Tibial nerve (tissue), 4 donors: ENCODE results near the gene RNASEH2A. TPM values are rescaled to one million over a fixed set of nuclear protein-coding genes. Genes with fewer than 3 reads are reported as not detected.

Experiments used
- DNase-seq, 2 donors: peaks; one replicate each; pipeline ENCODE4 v3.0.0-alpha.2; 2019; ENCODE audit warnings: low spot score in 2 of 2
- H3K27ac ChIP-seq, 4 donors: fragments of 200-600 bp; sonication (generic) in 3 of 4; one replicate each; pipeline ENCODE4 v1.5.1; 2017 to 2019; ENCODE audit warnings: mild to moderate bottlenecking in 1 of 4
- H3K27me3 ChIP-seq, 2 donors: fragments of 200-600 bp; sonication (generic) in 1 of 2; one replicate each; pipeline versions ENCODE4 v1.5.1 to v1.6.0; 2017 to 2019
- H3K36me3 ChIP-seq, 3 donors: fragments of 200-600 bp; sonication (generic); one replicate each; pipeline ENCODE4 v1.5.1; 2018 to 2019
- H3K4me1 ChIP-seq, 4 donors: fragments of 200-600 bp; sonication (generic) in 3 of 4; one replicate each; pipeline ENCODE4 v1.5.1; 2017 to 2019
- H3K4me3 ChIP-seq, 4 donors: fragments of 200-600 bp; sonication (generic) in 3 of 4; one replicate each; pipeline ENCODE4 v1.5.1; 2017 to 2019; ENCODE audit warnings: mild to moderate bottlenecking in 1 of 4, moderate library complexity in 1 of 4
- H3K9me3 ChIP-seq, 4 donors: fragments of 200-600 bp; sonication (generic) in 3 of 4; one replicate each; pipeline ENCODE4 v1.5.1; 2017 to 2019
- EP300 ChIP-seq, 2 donors: sonication (generic); formaldehyde crosslinking; IDR thresholded peaks; one replicate each; pipeline ENCODE4 v1.6.1; 2017; ENCODE audit warnings: antibody characterized with exemption in 2 of 2, mild to moderate bottlenecking in 1 of 2
- POLR2A ChIP-seq, 2 donors: fragments of 450-650 bp; IDR thresholded peaks; one replicate each; pipeline ENCODE4 v1.6.1; 2017; ENCODE audit warnings: antibody characterized with exemption in 2 of 2, mild to moderate bottlenecking in 2 of 2, moderate library complexity in 2 of 2
- WGBS, 2 donors: methylation state at CpG; one replicate each; pipeline ENCODE4 v1.1.5; 2018; 5-methylcytosine and 5-hydroxymethylcytosine counted together
- total RNA-seq, 4 donors: library from RNA; depleted of rRNA; stranded (reverse); fragments of >200 nt; gene quantifications; one replicate each; pipeline ENCODE4 v1.1.0, GENCODE V29; 2016
- TF ChIP-seq, protein P1 (sequence below), 5 experiments: fragments of 200-600 bp in 3 of 5; fragments of 450-650 bp in 2 of 5; sonication (generic) in 3 of 5; IDR thresholded peaks; one replicate each; pipeline ENCODE4 v1.5.1; 2016 to 2019; ENCODE audit warnings: antibody characterized with exemption in 5 of 5, mild to moderate bottlenecking in 3 of 5, moderate library complexity in 2 of 5

Gene RNASEH2A
- total RNA-seq, 4 donors from 2014 or later: 5.4 to 8.6 (median 6.7) TPM

- Histone ChIP-seq H3K36me3 (no peaks in the 10 kb centered on the region), H3K27me3 (peaks cover 0 to 97% of the 10 kb centered on the region in 2 donors), H3K4me3 (peak within 1 kb of the TSS in 1 of 4 donors; percentile 27), H3K27ac (no peak within 1 kb of the TSS), H3K9me3 (no peaks in the 10 kb centered on the region), H3K4me1 (peaks cover 0 to 42% (median 16%) of the 10 kb centered on the region in 4 donors)
- 1% methylated on average over 37 to 40 of the region's 69 CpGs for WGBS, 2 donors
- no peak for TF ChIP-seq POLR2A (IDR thresholded peaks at IDR 0.05)
- TF ChIP-seq, protein P1, sequence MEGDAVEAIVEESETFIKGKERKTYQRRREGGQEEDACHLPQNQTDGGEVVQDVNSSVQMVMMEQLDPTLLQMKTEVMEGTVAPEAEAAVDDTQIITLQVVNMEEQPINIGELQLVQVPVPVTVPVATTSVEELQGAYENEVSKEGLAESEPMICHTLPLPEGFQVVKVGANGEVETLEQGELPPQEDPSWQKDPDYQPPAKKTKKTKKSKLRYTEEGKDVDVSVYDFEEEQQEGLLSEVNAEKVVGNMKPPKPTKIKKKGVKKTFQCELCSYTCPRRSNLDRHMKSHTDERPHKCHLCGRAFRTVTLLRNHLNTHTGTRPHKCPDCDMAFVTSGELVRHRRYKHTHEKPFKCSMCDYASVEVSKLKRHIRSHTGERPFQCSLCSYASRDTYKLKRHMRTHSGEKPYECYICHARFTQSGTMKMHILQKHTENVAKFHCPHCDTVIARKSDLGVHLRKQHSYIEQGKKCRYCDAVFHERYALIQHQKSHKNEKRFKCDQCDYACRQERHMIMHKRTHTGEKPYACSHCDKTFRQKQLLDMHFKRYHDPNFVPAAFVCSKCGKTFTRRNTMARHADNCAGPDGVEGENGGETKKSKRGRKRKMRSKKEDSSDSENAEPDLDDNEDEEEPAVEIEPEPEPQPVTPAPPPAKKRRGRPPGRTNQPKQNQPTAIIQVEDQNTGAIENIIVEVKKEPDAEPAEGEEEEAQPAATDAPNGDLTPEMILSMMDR (IDR thresholded peaks at IDR 0.05): peak; percentile 25 to 59 (median 29)
- no peak for TF ChIP-seq EP300 (IDR thresholded peaks at IDR 0.05)
- DNase-seq: no peak
Observed at GRCh38 chr19:12838182-12838885, 31.9 kb downstream of the RNASEH2A start, which contains the start of gene MAST1. Gene MAST1, plus strand, starts transcription at chr19:12838515. Its CDS starts 58 bp downstream, at chr19:12838573.

DNA sequence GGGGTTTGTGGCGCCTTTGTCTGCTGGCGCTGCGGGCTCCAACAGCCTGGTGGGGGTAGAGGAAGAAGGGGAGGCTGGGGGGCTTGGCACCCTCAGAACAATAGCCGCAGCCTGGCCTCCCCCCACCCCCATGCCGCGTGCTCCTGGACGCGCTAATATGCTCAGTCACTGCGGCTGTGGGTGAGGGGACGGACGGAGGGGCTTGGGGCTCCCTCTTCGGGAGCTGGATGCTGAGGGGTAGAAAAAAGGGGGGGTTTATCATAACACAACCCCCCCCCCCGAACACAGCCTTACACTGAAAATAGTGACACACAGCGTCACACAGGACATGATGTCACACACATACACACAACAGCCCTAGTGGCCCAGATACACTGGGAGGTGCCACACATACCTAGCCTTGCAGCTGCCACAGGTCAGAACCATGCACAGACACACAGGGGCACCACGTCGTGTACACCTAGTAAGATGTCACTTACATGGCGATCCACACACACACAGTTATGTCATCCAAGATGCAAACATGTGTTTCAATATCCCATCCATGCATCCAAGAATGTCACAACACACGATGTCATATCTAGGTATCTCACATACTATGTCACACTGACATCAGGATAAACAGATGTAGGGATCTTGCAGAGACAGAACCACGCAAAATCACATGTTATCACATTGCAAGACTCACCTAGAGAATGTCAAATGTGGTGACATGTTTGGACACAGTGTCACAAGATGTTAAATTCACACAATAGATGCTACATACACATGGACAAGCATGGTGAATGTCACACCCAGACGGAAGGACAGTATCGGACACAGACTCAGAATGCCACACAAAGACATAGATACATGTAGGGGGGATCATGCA, 32.7 kb downstream of the RNASEH2A start:
- no peak overlapping the region for H3K27ac ChIP-seq
- WGBS, 2 donors: 24 to 27% methylated on average over 18 to 21 of the region's 21 CpGs
- no peak for DNase-seq
- H3K4me1 ChIP-seq: peaks cover 0 to 35% (median 12%) of the 10 kb centered on the region in 4 donors
- TF ChIP-seq, protein P1 (IDR thresholded peaks at IDR 0.05): no peak
- TF ChIP-seq POLR2A (IDR thresholded peaks at IDR 0.05) (no peak), EP300 (IDR thresholded peaks at IDR 0.05) (no peak)
- H3K36me3 ChIP-seq: no peaks in the 10 kb centered on the region
- H3K9me3 ChIP-seq: no peaks in the 10 kb centered on the region
- no peak overlapping the region for H3K4me3 ChIP-seq
- H3K27me3 ChIP-seq: peaks cover 0 to 99% of the 10 kb centered on the region in 2 donors

- no peaks in the 10 kb centered on the region for H3K36me3 ChIP-seq
- TF ChIP-seq, protein P1 (IDR thresholded peaks at IDR 0.05): no peak
- TF ChIP-seq EP300 (IDR thresholded peaks at IDR 0.05): no peak
- TF ChIP-seq POLR2A (IDR thresholded peaks at IDR 0.05): no peak
- no peak overlapping the region for H3K27ac ChIP-seq
- DNase-seq: no peak
- H3K4me3 ChIP-seq: no peak overlapping the region
- H3K4me1 ChIP-seq: peaks cover 0 to 24% (median 8%) of the 10 kb centered on the region in 4 donors
- H3K9me3 ChIP-seq: no peaks in the 10 kb centered on the region
- peaks cover 0 to 99% of the 10 kb centered on the region in 2 donors for H3K27me3 ChIP-seq
- 24 to 28% methylated on average over 39 to 40 of the region's 43 CpGs for WGBS, 2 donors
Observed at GRCh38 chr19:12840091-12841079, 34.0 kb downstream of the RNASEH2A start.

DNA sequence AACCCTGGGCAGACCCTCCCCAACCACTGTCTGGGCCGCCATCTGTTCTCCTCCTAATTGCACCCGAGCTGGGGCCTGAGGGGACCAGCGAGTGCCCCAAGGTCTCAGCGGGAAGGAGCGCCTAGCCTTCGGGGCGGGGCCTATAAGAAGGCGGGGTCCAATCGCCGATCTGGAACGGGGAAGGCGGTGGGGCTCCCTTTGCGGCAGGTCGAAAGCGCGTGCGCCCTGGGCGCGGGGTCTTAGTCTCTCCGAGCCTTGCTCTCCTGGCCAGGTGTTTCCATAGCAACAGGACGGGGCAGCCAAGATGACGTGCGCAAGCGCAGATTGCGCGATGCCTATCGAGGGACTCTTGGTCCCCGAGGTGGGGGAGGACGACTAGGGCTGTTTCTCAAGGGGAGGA, 34.7 kb downstream of the RNASEH2A start:
- WGBS, 2 donors: 3 to 4% methylated on average over 27 to 29 of the region's 29 CpGs
- DNase-seq: no peak
- Histone ChIP-seq H3K27me3 (peaks cover 0 to 96% of the 10 kb centered on the region in 2 donors), H3K4me1 (peaks cover 0 to 23% (median 8%) of the 10 kb centered on the region in 4 donors), H3K36me3 (no peaks in the 10 kb centered on the region), H3K27ac (no peak overlapping the region), H3K9me3 (no peaks in the 10 kb centered on the region), H3K4me3 (no peak overlapping the region)
- TF ChIP-seq EP300 (IDR thresholded peaks at IDR 0.05) (no peak), POLR2A (IDR thresholded peaks at IDR 0.05) (no peak)
- TF ChIP-seq, protein P1 (IDR thresholded peaks at IDR 0.05): no peak
